ENCODE data around the gene FAM78B.

DNA sequence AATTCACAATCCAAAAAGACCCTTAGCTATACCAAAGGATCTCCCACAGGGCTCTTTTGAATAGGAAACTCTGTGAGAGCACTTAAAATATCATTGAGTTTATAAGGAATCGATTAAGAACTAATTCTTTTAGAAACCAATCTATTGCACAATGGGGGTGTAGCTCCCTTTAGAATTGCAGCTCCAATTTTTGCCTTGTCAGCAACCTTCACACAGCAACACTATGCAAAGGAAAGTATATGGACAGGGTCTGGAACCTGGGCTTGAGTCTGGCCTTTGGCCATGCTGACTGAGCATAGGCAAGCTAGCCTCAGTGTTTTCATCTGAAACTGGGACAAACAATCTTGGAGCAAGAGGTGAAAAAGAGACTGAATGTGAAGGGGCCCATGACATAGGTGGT lies 17.2 kb upstream of the FAM78B start:
- TF ChIP-seq POLR2A (IDR thresholded peaks at IDR 0.05; ENCODE audit: low read length) (no peak), GATA1 (IDR thresholded peaks at IDR 0.05; ENCODE audit: low read depth, low read length) (no peak)
